Gastrocnemius medialis (tissue), 4 donors: ENCODE data around the gene CCDC107. TPM values are rescaled to one million over a fixed set of nuclear protein-coding genes. Genes with fewer than 3 reads are reported as not detected.

Experiments
- ATAC-seq, 2 donors: fragments of 150-250 bp; one replicate each; pipeline ENCODE4 v1.9.1; 2016
- DNase-seq, 2 donors: peaks; one replicate each; pipeline ENCODE4 v3.0.0-alpha.2; 2019
- H3K27ac ChIP-seq, 4 donors: fragments of 200-600 bp; sonication (generic); 1 replicate in 1 of 4; 2 replicates in 3 of 4; pipeline ENCODE4 v1.5.1; 2016 to 2018; ENCODE audit warnings: mild to moderate bottlenecking in 2 of 4, moderate library complexity in 1 of 4
- H3K27me3 ChIP-seq, 3 donors: fragments of 200-600 bp; sonication (generic) in 2 of 3; 1 replicate in 1 of 3; 2 replicates in 2 of 3; pipeline versions ENCODE4 v1.5.1 to v1.6.0; 2016 to 2019; ENCODE audit warnings: mild to moderate bottlenecking in 1 of 3, moderate library complexity in 1 of 3
- H3K36me3 ChIP-seq, 2 donors: fragments of 200-600 bp; sonication (generic) in 1 of 2; one replicate each; pipeline ENCODE4 v1.5.1; 2017 to 2018
- H3K4me1 ChIP-seq, 2 donors: fragments of 200-600 bp; sonication (generic) in 1 of 2; one replicate each; pipeline ENCODE4 v1.5.1; 2016 to 2017; ENCODE audit warnings: mild to moderate bottlenecking in 2 of 2
- H3K4me3 ChIP-seq, 4 donors: fragments of 200-600 bp; sonication (generic) in 3 of 4; 1 replicate in 1 of 4; 2 replicates in 3 of 4; pipeline ENCODE4 v1.5.1; 2016 to 2019; ENCODE audit warnings: mild to moderate bottlenecking in 2 of 4
- H3K9me3 ChIP-seq, 3 donors: fragments of 200-600 bp; sonication (generic) in 2 of 3; 1 replicate in 1 of 3; 2 replicates in 2 of 3; pipeline ENCODE4 v1.5.1; 2016 to 2019
- CTCF ChIP-seq, 5 experiments: fragments of 450-650 bp in 3 of 5; fragments of 200-600 bp in 2 of 5; sonication (generic) in 2 of 5; IDR thresholded peaks in 4 of 5; conservative IDR thresholded peaks in 1 of 5; 1 replicate in 4 of 5; 2 replicates in 1 of 5; pipeline ENCODE4 v1.5.1; 2016 to 2019; ENCODE audit warnings: antibody characterized with exemption in 5 of 5, mild to moderate bottlenecking in 3 of 5, moderate library complexity in 3 of 5
- POLR2A ChIP-seq, 2 donors: fragments of 450-650 bp; IDR thresholded peaks; one replicate each; pipeline ENCODE4 v1.6.1; 2017; ENCODE audit warnings: antibody characterized with exemption in 2 of 2, mild to moderate bottlenecking in 2 of 2, moderate library complexity in 2 of 2
- in situ Hi-C, 4 donors: fragments of 200-750 bp; cut with MboI; loops; one replicate each; pipeline versions ENCODE4 v1.15.0 to v1.8.0; 2017; ENCODE audit warnings: low sequenced_read_pairs in 4 of 4
- intact Hi-C: fragments of 100-400 bp; cut with DNase I; formaldehyde crosslinking; loops from one replicate; pipeline ENCODE4 v1.15.1; 2023; ENCODE audit warnings: low total_unique reads
- total RNA-seq, 4 donors: library from RNA; depleted of rRNA; stranded (reverse); fragments of >200 nt; gene quantifications; one replicate each; pipeline versions ENCODE4 v1.1.0 to v1.2.3, GENCODE V29; 2016

The CCDC107 gene
- total RNA-seq, 4 donors from 2014 or later, result 21.9 to 45.3 (median 31.5) TPM

- TF ChIP-seq CTCF (IDR thresholded peaks at IDR 0.05 in 4 of 5, conservative IDR thresholded peaks at IDR 0.05 in 1 of 5) (no peak), POLR2A (IDR thresholded peaks at IDR 0.05) (no peak)
- peaks cover 27 to 38% of the 10 kb centered on the region in 2 donors for H3K4me1 ChIP-seq
- DNase-seq (no peak), ATAC-seq (no peak)
- intact Hi-C loops (no loop called here), in situ Hi-C loops (loop anchor here in 2 of 4 donors (10.0 to 25.0 kb wide), 2 partner anchors 62 to 100 kb away; a partner anchor contains a TSS)
- no peaks in the 10 kb centered on the region for H3K27me3 ChIP-seq
- no peaks in the 10 kb centered on the region for H3K9me3 ChIP-seq
- H3K27ac ChIP-seq, result peak overlapping the region in 2 of 4 donors; percentile 9 to 97
- H3K36me3 ChIP-seq, result peaks cover 0 to 12% of the 10 kb centered on the region in 2 donors
- H3K4me3 ChIP-seq, result no peak overlapping the region
These were observed 4.3 kb downstream of the CCDC107 start for GRCh38 chr9:35662437-35662836.

- ATAC-seq (peak; percentile 64 to 73), DNase-seq (peak; percentile 47 to 80)
- intact Hi-C loops (no loop called here), in situ Hi-C loops (loop anchor here in 2 of 4 donors (10.0 to 25.0 kb wide), 2 partner anchors 60 to 102 kb away; a partner anchor contains a TSS)
- peaks cover 0 to 12% of the 10 kb centered on the region in 2 donors for H3K36me3 ChIP-seq
- peak within 1 kb of the TSS; percentile 46 to 70 (median 60) for H3K4me3 ChIP-seq
- TF ChIP-seq POLR2A (IDR thresholded peaks at IDR 0.05), result peak; percentile 15 to 43
- TF ChIP-seq CTCF (IDR thresholded peaks at IDR 0.05 in 4 of 5, conservative IDR thresholded peaks at IDR 0.05 in 1 of 5), result no peak
- H3K4me1 ChIP-seq, result peaks cover 16 to 29% of the 10 kb centered on the region in 2 donors
- H3K27me3 ChIP-seq, result no peaks in the 10 kb centered on the region
- H3K9me3 ChIP-seq, result no peaks in the 10 kb centered on the region
- peak within 1 kb of the TSS; percentile 59 to 65 (median 62) for H3K27ac ChIP-seq
These were observed 6.7 kb downstream of the CCDC107 start, which contains the start of gene ARHGEF39 for GRCh38 chr9:35664531-35665470. Gene ARHGEF39 (minus strand): TSS chr9:35665195. CDS start chr9:35665169, 26 bp downstream.

- no peaks in the 10 kb centered on the region for H3K9me3 ChIP-seq
- peak overlapping the region; percentile 46 to 70 (median 60) for H3K4me3 ChIP-seq
- no peak for ATAC-seq
- intact Hi-C loops (no loop called here), in situ Hi-C loops (loop anchor here in 2 of 4 donors (10.0 to 25.0 kb wide), 2 partner anchors 59 to 103 kb away; a partner anchor contains a TSS)
- no peak for DNase-seq
- no peak for TF ChIP-seq POLR2A (IDR thresholded peaks at IDR 0.05)
- no peak for TF ChIP-seq CTCF (IDR thresholded peaks at IDR 0.05 in 4 of 5, conservative IDR thresholded peaks at IDR 0.05 in 1 of 5)
- H3K4me1 ChIP-seq, result peaks cover 10 to 24% of the 10 kb centered on the region in 2 donors
- no peaks in the 10 kb centered on the region for H3K27me3 ChIP-seq
- H3K27ac ChIP-seq, result peak overlapping the region; percentile 59 to 65 (median 62)
- H3K36me3 ChIP-seq, result peaks cover 0 to 5% of the 10 kb centered on the region in 2 donors
These were observed 7.4 kb downstream of the CCDC107 start for GRCh38 chr9:35665471-35665818.

GRCh38 chr9:35666045-35666444 is 8.0 kb downstream of the CCDC107 start:
- ATAC-seq (no peak), DNase-seq (no peak)
- no peaks in the 10 kb centered on the region for H3K9me3 ChIP-seq
- no peak overlapping the region for H3K27ac ChIP-seq
- intact Hi-C loops (no loop called here), in situ Hi-C loops (loop anchor here in 2 of 4 donors (10.0 to 25.0 kb wide), 2 partner anchors 59 to 104 kb away; a partner anchor contains a TSS)
- no peak overlapping the region for H3K4me3 ChIP-seq
- H3K36me3 ChIP-seq, result no peaks in the 10 kb centered on the region
- no peaks in the 10 kb centered on the region for H3K27me3 ChIP-seq
- peaks cover 4 to 18% of the 10 kb centered on the region in 2 donors for H3K4me1 ChIP-seq
- no peak for TF ChIP-seq CTCF (IDR thresholded peaks at IDR 0.05 in 4 of 5, conservative IDR thresholded peaks at IDR 0.05 in 1 of 5)
- TF ChIP-seq POLR2A (IDR thresholded peaks at IDR 0.05), result no peak
